H1 (cell line): Measurements from ENCODE around the gene FBXO44. TPM values are rescaled to one million over a fixed set of nuclear protein-coding genes. Genes with fewer than 3 reads are reported as not detected.

Experiments
- CTCF ChIA-PET: fragments of 300-600 bp; sonication (Branson Sonifier 250); formaldehyde crosslinking; loops from one replicate; lab custom pipeline; 2021; ENCODE audit not compliant: partially characterized antibody; lab: Charles Lee
- POLR2A ChIA-PET: fragments of 300-600 bp; sonication (Branson Sonifier 250); formaldehyde crosslinking; loops from one replicate; lab custom pipeline; 2021; ENCODE audit warnings: inconsistent platforms; ENCODE audit not compliant: partially characterized antibody; lab: Charles Lee
- DNase-seq, 2 experiments: peaks; one replicate each; pipeline versions ENCODE4 v3.0.0 to v3.0.0-alpha.2; 2010 to 2022; ENCODE audit warnings: low spot score in 2 of 2, low read depth in 1 of 2, mixed read lengths in 1 of 2
- FAIRE-seq: peaks from 2 replicates; lab custom pipeline; 2011; peaks lifted over from hg19 to GRCh38; lab: Jason Lieb, UNC
- H2AFZ ChIP-seq: 2 replicates; pipeline ENCODE4 v1.8.1; 2012; ENCODE audit warnings: low read length, inconsistent platforms
- H2AK5ac ChIP-seq: 2 replicates; pipeline ENCODE4 v1.6.1; 2013; ENCODE audit warnings: low read depth, low read length
- H2BK120ac ChIP-seq: replicated peaks from 2 replicates; pipeline ENCODE3; 2013; ENCODE audit warnings: low read depth, low read length, inconsistent platforms
- H2BK12ac ChIP-seq: 2 replicates; pipeline ENCODE4 v1.6.1; 2013; ENCODE audit warnings: low read depth, low read length
- H2BK15ac ChIP-seq: 2 replicates; pipeline ENCODE4 v1.6.1; 2013; ENCODE audit warnings: low read length
- H2BK20ac ChIP-seq: 2 replicates; pipeline ENCODE4 v1.6.1; 2013; ENCODE audit warnings: low read length
- H2BK5ac ChIP-seq: 2 replicates; pipeline ENCODE4 v1.6.1; 2013; ENCODE audit warnings: low read depth, low read length
- H3K14ac ChIP-seq: 2 replicates; pipeline ENCODE4 v1.6.1; 2013; ENCODE audit warnings: inconsistent platforms; ENCODE audit not compliant: insufficient read length
- H3K18ac ChIP-seq: 2 replicates; pipeline ENCODE4 v1.6.1; 2013; ENCODE audit warnings: low read length; ENCODE audit errors: extremely low read depth
- H3K23ac ChIP-seq: 2 replicates; pipeline ENCODE4 v1.6.1; 2013; ENCODE audit warnings: inconsistent platforms; ENCODE audit not compliant: insufficient read length
- H3K23me2 ChIP-seq: 2 replicates; pipeline ENCODE4 v1.6.1; 2013; ENCODE audit warnings: low read depth, low read length
- H3K27ac ChIP-seq: 2 replicates; pipeline ENCODE4 v1.6.1; 2011; ENCODE audit warnings: low read depth, low read length, inconsistent platforms
- H3K27me3 ChIP-seq, 4 experiments: replicated peaks in 1 of 4; 1 replicate in 1 of 4; 2 replicates in 3 of 4; pipeline versions ENCODE4 v1.6.1 to v1.8.1; 2011 to 2013; ENCODE audit warnings: low read length in 3 of 4, mild to moderate bottlenecking in 3 of 4, inconsistent platforms in 2 of 4, mixed read lengths in 2 of 4, moderate library complexity in 1 of 4; ENCODE audit not compliant: control insufficient read depth in 3 of 4, insufficient read depth in 3 of 4; ENCODE audit errors: extremely low read depth in 1 of 4
- H3K36me3 ChIP-seq, 4 experiments: 2 replicates each; pipeline versions ENCODE4 v1.6.1 to v1.8.1; 2011 to 2013; ENCODE audit warnings: mild to moderate bottlenecking in 4 of 4, low read length in 3 of 4, moderate library complexity in 2 of 4, control low read depth in 1 of 4, inconsistent platforms in 1 of 4; ENCODE audit not compliant: insufficient read depth in 4 of 4, control insufficient read depth in 2 of 4
- H3K4ac ChIP-seq: replicated peaks from 2 replicates; pipeline ENCODE3; 2013; ENCODE audit warnings: low read length, low read depth, mixed read lengths, inconsistent platforms; ENCODE audit not compliant: insufficient read length
- H3K4me1 ChIP-seq, 4 experiments: replicated peaks in 1 of 4; 1 replicate in 1 of 4; 2 replicates in 3 of 4; pipeline versions ENCODE4 v1.6.1 to v1.8.1; 2011 to 2013; ENCODE audit warnings: low read length in 3 of 4, inconsistent platforms in 2 of 4, mixed read lengths in 1 of 4; ENCODE audit not compliant: insufficient read depth in 4 of 4, control insufficient read depth in 3 of 4
- H3K4me2 ChIP-seq, 2 experiments: 2 replicates each; pipeline versions ENCODE4 v1.6.1 to v1.8.1; 2011 to 2013; ENCODE audit warnings: low read depth in 2 of 2, low read length in 2 of 2, control low read depth in 1 of 2, inconsistent platforms in 1 of 2, mild to moderate bottlenecking in 1 of 2; ENCODE audit not compliant: insufficient read depth in 1 of 2
- H3K4me3 ChIP-seq, 4 experiments: fragments of 200-600, 300-600 bp in 1 of 4; sonication (generic), shearing (Covaris generic), sonication (Bioruptor Twin) in 1 of 4; 2 replicates each; pipeline versions ENCODE4 v1.5.1 to v1.8.1; 2011 to 2016; ENCODE audit warnings: low read length in 4 of 4, low read depth in 3 of 4, control low read depth in 2 of 4, inconsistent platforms in 2 of 4, mild to moderate bottlenecking in 2 of 4, mixed read lengths in 1 of 4, moderate library complexity in 1 of 4; ENCODE audit not compliant: insufficient read depth in 2 of 4; ENCODE audit errors: extremely low read depth in 1 of 4
- H3K56ac ChIP-seq: replicated peaks from 2 replicates; pipeline ENCODE3; 2013; ENCODE audit warnings: low read depth, mild to moderate bottlenecking, mixed read lengths, low read length, inconsistent platforms; ENCODE audit not compliant: insufficient read length
- H3K79me1 ChIP-seq: 2 replicates; pipeline ENCODE4 v1.6.1; 2013; ENCODE audit warnings: low read depth, low read length, control low read depth
- H3K79me2 ChIP-seq, 2 experiments: 2 replicates each; pipeline versions ENCODE4 v1.6.1 to v1.8.1; 2012 to 2013; ENCODE audit warnings: low read length in 2 of 2, mild to moderate bottlenecking in 2 of 2, inconsistent platforms in 1 of 2; ENCODE audit not compliant: insufficient read depth in 2 of 2, control insufficient read depth in 1 of 2
- H3K9ac ChIP-seq, 4 experiments: replicated peaks in 1 of 4; 1 replicate in 1 of 4; 2 replicates in 3 of 4; pipeline versions ENCODE4 v1.6.1 to v1.8.1; 2011 to 2013; ENCODE audit warnings: low read depth in 3 of 4, low read length in 3 of 4, control low read depth in 2 of 4, mild to moderate bottlenecking in 2 of 4, moderate library complexity in 2 of 4, inconsistent platforms in 1 of 4; ENCODE audit errors: extremely low read depth in 1 of 4
- H3K9me3 ChIP-seq, 2 experiments: 2 replicates each; pipeline versions ENCODE4 v1.6.1 to v1.8.1; 2012 to 2013; ENCODE audit warnings: mild to moderate bottlenecking in 2 of 2, moderate library complexity in 2 of 2, control low read depth in 1 of 2, inconsistent platforms in 1 of 2, low read depth in 1 of 2, low read length in 1 of 2, mixed read lengths in 1 of 2; ENCODE audit not compliant: insufficient read depth in 2 of 2
- H4K20me1 ChIP-seq, 2 experiments: replicated peaks in 1 of 2; 2 replicates each; pipeline versions ENCODE3 to v1.8.1; 2011 to 2013; ENCODE audit warnings: inconsistent platforms in 2 of 2, low read length in 2 of 2, mild to moderate bottlenecking in 1 of 2; ENCODE audit not compliant: insufficient read depth in 2 of 2, control insufficient read depth in 1 of 2
- H4K5ac ChIP-seq: 2 replicates; pipeline ENCODE4 v1.6.1; 2013; ENCODE audit warnings: low read length, low read depth, mixed read lengths, inconsistent platforms; ENCODE audit not compliant: insufficient read length
- H4K8ac ChIP-seq: 2 replicates; pipeline ENCODE4 v1.8.0; 2013; ENCODE audit warnings: mild to moderate bottlenecking, moderate library complexity, low read length, inconsistent platforms; ENCODE audit not compliant: insufficient read depth; ENCODE audit errors: extremely low read depth
- H4K91ac ChIP-seq: replicated peaks from 2 replicates; pipeline ENCODE3; 2013; ENCODE audit warnings: low read length, mixed read lengths, inconsistent platforms; ENCODE audit not compliant: insufficient read length
- ASH2L ChIP-seq: fragments of 200-600, 300-600 bp; sonication (generic); IDR thresholded peaks from one replicate; pipeline ENCODE4 v1.7.1; 2017; ENCODE audit warnings: low read length
- JUND ChIP-seq: IDR thresholded peaks from 2 replicates; pipeline ENCODE4 v1.6.1; 2011; ENCODE audit warnings: mild to moderate bottlenecking, improper control_type of control experiment, low read length
- KDM5A ChIP-seq: fragments of 200-600 bp; IDR thresholded peaks from 2 replicates; pipeline ENCODE4 v1.7.1; 2012; ENCODE audit warnings: mild to moderate bottlenecking, low read length, inconsistent platforms, mixed read lengths
- SIN3A ChIP-seq, 2 experiments: IDR thresholded peaks in 1 of 2; conservative IDR thresholded peaks in 1 of 2; 2 replicates each; pipeline ENCODE4 v1.6.1; 2011 to 2012; ENCODE audit warnings: low read length in 2 of 2, improper control_type of control experiment in 1 of 2, low read depth in 1 of 2, mild to moderate bottlenecking in 1 of 2
- WGBS, 2 experiments: shearing (Covaris generic) in 1 of 2; methylation state at CpG; one replicate each; pipeline versions ENCODE4 v1.1.6 to v1.1.7; 2013 to 2015; ENCODE audit warnings: low lambda C conversion rate in 2 of 2, mixed read lengths in 2 of 2, inconsistent platforms in 1 of 2, low coverage in 1 of 2, missing lambda C conversion rate in 1 of 2; ENCODE audit not compliant: insufficient replicate concordance in 2 of 2, insufficient coverage in 1 of 2, insufficient read length in 1 of 2; ENCODE audit errors: extremely low coverage in 1 of 2, missing lambda C conversion rate in 1 of 2; 5-methylcytosine and 5-hydroxymethylcytosine counted together
- polyA plus RNA-seq, 7 experiments: library from polyadenylated mRNA; depleted of rRNA in 3 of 7; stranded (reverse) in 5 of 7; unstranded in 2 of 7; fragments of >200 nt in 5 of 7; fragments of 200-250 nt in 2 of 7; gene quantifications; 1 replicate in 5 of 7; 2 replicates in 1 of 7; 4 replicates in 1 of 7; pipeline versions ENCODE4 v1.2.1 to v1.2.3, GENCODE V29; 2011 to 2013; ENCODE audit warnings: missing spikeins in 2 of 7, mixed read lengths in 2 of 7
- total RNA-seq: library from RNA; stranded (reverse); fragmentation: NEBNext Ultra II Directional; extraction: Animal tissue kit (Norgen Biotek cat#: 25700); gene quantifications from 2 replicates; pipeline ENCODE4 v1.2.1, GENCODE V29; 2021
- TF ChIP-seq, protein P1 (sequence below): IDR thresholded peaks from 2 replicates; pipeline ENCODE4 v1.6.1; 2011; ENCODE audit warnings: low read depth, mild to moderate bottlenecking, low read length; ENCODE audit not compliant: insufficient read depth

Gene FBXO44
- total and polyA plus RNA-seq, 2 of the 8 experiments (the other 6 are each of a cell fraction or from before 2014, with no cell fraction given), result 27.0 to 27.2 TPM

DNA sequence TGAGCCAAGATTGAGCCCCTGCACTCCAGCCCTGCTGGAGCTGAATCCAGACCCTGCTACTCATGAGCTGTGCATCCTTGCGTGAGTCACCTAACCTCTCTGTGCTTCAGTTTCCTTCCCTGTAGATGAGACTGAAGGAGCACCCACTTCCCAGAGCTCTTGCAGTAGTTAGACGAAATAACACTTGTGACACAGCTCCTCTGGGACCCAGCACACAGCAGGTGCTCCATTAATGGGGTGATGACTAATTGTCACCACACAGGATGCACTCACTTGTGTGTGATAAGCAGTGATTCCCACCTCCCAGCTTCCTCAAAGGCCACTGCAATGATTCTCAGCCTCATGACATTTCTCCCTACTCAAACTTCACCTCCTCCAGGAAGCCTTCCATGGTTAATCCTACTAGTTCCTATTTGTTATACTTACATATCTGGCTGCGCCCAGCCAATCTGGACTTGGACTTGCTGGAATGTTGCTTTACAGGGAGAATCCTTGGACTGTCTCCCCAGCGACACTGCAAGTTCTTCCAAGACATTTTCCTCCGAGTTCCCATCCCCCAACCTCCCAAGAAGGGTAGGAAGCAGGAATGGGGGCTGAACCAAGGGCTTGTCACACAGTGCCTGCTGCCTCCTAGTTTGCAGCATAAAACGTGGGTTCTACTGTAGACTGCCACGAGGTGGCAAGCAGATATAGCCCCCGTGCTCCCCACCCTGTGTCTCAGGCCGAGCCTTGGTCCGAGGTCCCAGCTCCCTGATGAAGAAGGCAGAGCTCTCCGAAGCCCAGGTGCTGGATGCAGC, 54.1 kb downstream of the FBXO44 start:
- Histone ChIP-seq H4K8ac (no peak overlapping the region), H3K14ac (no peak overlapping the region), H3K9ac (no peak overlapping the region), H2AK5ac (no peak overlapping the region), H3K9me3 (no peaks in the 10 kb centered on the region), H4K91ac (no peak overlapping the region), H4K20me1 (no peaks in the 10 kb centered on the region), H3K4ac (no peak overlapping the region), H3K56ac (no peak overlapping the region), H2AFZ (no peak overlapping the region), H4K5ac (no peak overlapping the region), H3K23me2 (no peaks in the 10 kb centered on the region), H2BK5ac (no peak overlapping the region; the same call in 1 of the 2 replicates), H3K36me3 (peaks cover 0 to 4% (median 2%) of the 10 kb centered on the region in 4 experiments; a peak in 5 of 8 replicates), H2BK120ac (no peak overlapping the region), H3K79me2 (no peaks in the 10 kb centered on the region), H3K4me1 (peaks cover 7 to 35% (median 24%) of the 10 kb centered on the region in 4 experiments), H2BK12ac (0 out of 2 replicates have a peak overlapping the region, but pooled peaks have one; percentile 39), H3K27me3 (no peaks in the 10 kb centered on the region), H3K4me3 (no peak overlapping the region), H3K27ac (no peak overlapping the region), H3K79me1 (no peaks in the 10 kb centered on the region; the same call in 1 of the 2 replicates), H2BK20ac (no peak overlapping the region), H3K4me2 (no peak overlapping the region), H3K23ac (no peak overlapping the region), H2BK15ac (no peak overlapping the region), H3K18ac (no peak overlapping the region)
- no peak for DNase-seq
- ChIA-PET CTCF (interaction anchor here (0.7 to 11.1 kb wide), 15 partner anchors 8 to 752 kb away, joined by 3 to 266 read pairs (median 8); partner anchors contain the start of genes DRAXIN, FBXO2, FBXO44 and FBXO6), POLR2A (interaction anchor here (1.0 to 14.6 kb wide), 9 partner anchors 11 to 58 kb away, joined by 3 to 329 read pairs (median 8); partner anchors contain the start of genes DRAXIN, FBXO6 and MAD2L2)
- TF ChIP-seq ASH2L, result no peak
- no peak for TF ChIP-seq SIN3A (conservative IDR thresholded peaks at IDR 0.05 in 1 of 2, IDR thresholded peaks at IDR 0.05 in 1 of 2; ENCODE audit: low read depth in 1 of 2, low read length in 2 of 2)
- no peak for TF ChIP-seq JUND
- TF ChIP-seq, protein P1, sequence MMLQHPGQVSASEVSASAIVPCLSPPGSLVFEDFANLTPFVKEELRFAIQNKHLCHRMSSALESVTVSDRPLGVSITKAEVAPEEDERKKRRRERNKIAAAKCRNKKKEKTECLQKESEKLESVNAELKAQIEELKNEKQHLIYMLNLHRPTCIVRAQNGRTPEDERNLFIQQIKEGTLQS, result no peak
- TF ChIP-seq KDM5A, result no peak
- 89% methylated on average over 11 of the region's 11 CpGs; no CpG with 5 or more reads in 1 of the 2 experiments for WGBS, 2 experiments
- FAIRE-seq, result no peak
